Measurements from ENCODE around the gene MTMR1.

MTMR1 gene

DNA sequence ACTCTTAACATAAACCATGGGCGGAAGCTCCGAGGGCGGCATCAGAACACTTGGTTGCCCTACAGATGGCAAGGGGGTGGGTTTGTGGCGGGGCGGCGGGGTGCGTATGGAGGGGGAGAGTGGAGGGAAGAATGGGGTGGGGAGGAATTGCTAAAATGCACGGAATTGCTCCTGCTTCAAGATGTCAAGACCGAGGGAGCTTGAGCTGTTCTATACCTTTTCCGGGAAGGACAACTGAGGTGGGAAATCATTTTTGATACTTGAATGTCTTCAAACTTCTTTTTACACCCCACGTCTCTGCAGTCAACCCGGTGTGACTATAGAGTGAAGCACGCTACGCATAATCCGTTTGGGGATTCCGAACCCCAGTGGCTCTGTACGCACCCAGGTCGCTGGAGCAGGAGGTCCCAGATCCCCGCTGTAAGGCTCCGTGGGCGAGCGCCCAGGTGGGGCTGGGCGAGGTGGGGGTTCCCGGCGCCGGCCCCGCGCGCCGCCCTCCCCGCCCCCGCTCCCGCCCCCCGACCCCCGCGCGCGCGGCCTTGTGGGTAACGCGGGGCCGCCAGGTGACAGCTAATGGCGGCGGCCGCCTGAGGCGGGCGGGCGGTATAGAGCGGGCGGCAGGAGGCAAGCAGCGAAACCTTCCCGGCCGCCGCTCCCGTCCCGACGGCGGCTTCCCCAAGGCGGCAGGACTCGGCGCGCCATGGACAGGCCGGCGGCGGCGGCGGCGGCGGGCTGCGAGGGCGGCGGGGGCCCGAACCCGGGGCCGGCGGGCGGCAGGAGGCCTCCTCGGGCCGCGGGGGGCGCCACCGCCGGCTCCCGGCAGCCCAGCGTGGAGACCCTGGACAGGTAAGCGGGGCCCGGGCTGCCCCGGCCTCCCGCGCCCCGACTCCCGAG, at the start of gene MTMR1:
TSS of gene MTMR1 (plus strand) at position 566 of the 894 bp plus-strand sequence. CDS start at position 701, 135 bp downstream.
- DNase-seq, result peak; percentile 28

DNA sequence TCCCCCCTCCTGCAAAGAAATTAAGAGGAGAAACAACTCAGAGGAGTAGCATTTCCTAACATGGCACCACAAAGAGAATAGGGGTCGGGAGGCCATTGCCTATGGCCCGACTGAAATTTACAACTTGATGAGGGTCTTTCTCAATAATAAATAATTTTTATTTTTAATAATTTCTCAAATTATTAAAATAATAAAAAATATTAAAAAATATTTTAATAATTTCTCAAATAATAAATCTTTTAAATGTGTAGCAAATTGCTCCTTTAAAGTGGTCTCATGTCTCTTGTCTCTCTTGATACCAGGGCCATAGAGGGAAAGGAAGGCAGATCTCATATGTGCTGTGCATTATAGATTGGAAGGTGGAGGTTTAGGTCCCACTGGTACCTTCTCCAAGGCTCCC, 49.2 kb upstream of the MTMR1 start:
- DNase-seq, result no peak

GRCh38 chrX:150644422-150644821, 48.8 kb upstream of the MTMR1 start:
- DNase-seq, result no peak

GRCh38 chrX:150647331-150647730, 45.9 kb upstream of the MTMR1 start:
- DNase-seq, result no peak

DNA sequence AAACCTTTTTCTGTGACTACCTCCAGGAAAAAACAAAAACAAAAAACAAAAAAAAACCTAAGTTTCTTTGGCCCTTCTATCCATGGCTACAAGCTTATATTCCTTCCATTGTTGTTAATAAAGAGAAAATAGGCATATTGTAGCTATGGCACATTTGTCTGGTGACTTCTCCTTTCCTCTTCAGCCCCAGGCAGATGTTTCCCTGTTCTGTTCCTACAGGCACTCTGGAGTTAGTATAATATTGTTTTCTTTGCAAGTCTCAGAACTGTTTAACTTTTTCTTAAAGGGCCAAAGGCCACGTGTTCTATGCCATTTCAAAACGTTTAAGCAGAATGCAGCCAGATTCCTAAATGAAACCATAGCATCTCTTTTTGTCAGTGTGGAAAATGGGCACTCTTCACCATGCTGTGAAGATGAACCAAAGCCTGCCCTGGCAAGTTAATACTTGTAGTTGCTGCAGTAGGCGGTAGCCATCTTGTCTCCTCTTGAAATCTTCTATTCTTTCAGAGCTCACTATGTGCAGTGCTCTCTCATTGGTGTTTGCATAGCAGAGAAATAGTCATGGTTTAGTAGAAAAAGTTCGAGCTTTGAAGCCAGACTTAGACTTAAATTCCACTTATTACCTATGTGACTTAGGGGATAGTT, 44.8 kb upstream of the MTMR1 start:
- DNase-seq, result no peak

- no peak for DNase-seq
Observed at GRCh38 chrX:150649096-150649870, 43.9 kb upstream of the MTMR1 start.

DNA sequence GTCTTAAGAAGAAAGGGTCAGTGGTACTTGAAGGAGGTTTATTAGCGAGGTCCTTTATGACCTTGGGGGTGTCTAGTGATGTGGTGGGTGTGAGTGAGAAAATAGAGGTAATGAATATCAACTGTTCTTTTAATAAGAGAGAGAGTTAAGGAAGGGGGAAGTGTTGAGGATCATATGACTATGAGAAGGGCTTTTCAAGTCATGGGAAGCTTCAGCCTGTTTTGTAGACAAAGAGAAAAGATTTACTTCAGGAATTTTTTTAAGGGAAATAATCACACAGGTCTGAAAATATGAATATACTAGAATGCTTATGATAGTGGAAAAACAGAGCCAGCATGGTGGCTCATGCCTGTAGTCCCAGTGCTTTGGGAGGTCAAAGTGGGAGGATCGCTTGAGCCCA, 41.3 kb upstream of the MTMR1 start:
- no peak for DNase-seq

GRCh38 chrX:150655788-150656187, 37.4 kb upstream of the MTMR1 start:
- no peak for DNase-seq

- peak; percentile 11 for DNase-seq
Observed at GRCh38 chrX:150663073-150663472, 30.1 kb upstream of the MTMR1 start.

DNA sequence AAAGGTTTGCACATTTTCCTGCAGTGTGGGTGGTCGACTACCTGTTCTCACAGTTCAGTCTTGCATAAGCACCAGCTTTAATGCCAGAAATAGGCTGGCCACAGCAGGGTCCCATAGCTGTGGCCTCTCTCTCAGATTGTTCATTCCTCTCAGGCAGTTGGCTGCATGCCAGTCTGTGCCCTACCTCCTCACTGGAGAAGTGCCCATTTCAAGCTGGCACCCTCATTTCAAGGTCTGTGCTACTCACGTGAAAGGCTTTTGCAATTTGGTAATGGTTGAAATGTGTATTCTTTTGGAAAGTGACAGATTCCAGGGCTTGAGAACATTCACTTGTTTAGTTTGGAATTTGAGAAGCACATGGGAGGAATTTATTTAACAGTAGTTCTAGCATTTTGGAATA, 28.9 kb upstream of the MTMR1 start:
- peak; percentile 23 for DNase-seq

DNA sequence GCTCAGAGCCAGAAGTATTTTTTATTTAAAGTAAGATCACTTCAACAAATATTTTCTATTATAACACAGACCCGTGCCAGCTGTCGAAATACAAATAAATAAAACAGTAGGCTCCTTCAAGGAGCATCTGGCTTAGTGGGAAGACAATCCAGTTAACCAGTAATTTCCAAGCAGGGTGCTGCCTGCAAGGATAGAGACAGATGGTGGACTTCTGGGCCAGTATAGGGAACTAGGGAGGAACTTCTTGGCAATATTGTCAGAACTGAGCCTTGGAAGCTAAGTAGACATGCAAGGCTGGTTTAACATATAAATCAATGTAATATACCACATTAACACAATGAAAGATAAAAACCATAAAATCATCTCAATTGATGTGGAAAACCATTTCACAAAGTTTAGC, 17.0 kb upstream of the MTMR1 start:
- no peak for DNase-seq

DNA sequence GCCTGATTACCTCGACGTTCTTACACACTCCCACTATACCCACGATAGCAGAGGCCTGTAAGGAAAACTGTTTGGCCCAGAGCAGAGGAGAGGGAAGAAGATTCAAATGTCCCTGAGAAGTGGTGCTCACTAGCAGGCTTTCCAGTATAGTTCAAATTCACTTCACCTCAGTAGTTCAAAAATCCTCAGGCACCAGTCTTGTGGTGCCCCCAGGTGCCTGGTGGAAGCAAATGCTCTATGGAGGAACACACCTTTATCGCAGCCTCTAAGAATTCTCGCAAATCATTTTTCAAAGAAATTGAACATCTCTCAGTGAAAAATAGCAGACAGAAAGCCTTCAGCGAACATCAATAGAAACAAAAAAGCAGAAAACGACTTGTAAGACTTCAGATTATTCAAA, 12.2 kb upstream of the MTMR1 start:
- DNase-seq, result no peak

DNA sequence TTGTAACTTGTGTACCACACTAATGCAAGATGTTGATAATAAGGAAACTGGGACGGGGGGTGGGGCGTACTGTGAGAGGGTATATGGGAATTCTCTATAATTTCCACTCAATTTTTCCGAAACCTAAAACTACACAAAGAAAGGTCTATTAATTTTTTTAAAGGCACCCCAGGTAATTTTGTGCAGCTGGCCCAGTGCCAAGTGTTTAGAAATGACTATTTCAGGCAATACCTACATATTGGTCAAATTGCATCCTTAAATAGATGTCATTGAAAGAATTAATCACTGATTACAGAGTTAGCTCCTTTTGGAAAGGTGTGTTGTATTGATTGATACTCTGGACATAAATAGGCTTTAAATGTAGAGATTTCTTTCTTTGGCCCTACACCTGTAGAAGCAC, 10.1 kb upstream of the MTMR1 start:
- DNase-seq, result no peak

- DNase-seq, result peak; percentile 28
Observed at GRCh38 chrX:150683536-150684146, 9.6 kb upstream of the MTMR1 start.

- no peak for DNase-seq
Observed at GRCh38 chrX:150688911-150689451, 4.2 kb upstream of the MTMR1 start.

- DNase-seq, result no peak
Observed at GRCh38 chrX:150690126-150690525, 3.1 kb upstream of the MTMR1 start.

- DNase-seq, result no peak
Observed at GRCh38 chrX:150692296-150692695, 900 bp upstream of the MTMR1 start.

GRCh38 chrX:150693725-150694574, 754 bp downstream of the MTMR1 start:
- peak; percentile 67 for DNase-seq

- no peak for DNase-seq
Observed at GRCh38 chrX:150694738-150695410, 1.7 kb downstream of the MTMR1 start.

GRCh38 chrX:150696331-150696730, 3.1 kb downstream of the MTMR1 start:
- DNase-seq, result no peak

GRCh38 chrX:150696866-150697265, 3.7 kb downstream of the MTMR1 start:
- DNase-seq, result no peak

All from NCI-H774 (cell line).